ENCODE results near the gene GABRD.
"Not testable (repeated sequence)": the region's sequence is repeated elsewhere in the genome, so short reads cannot be mapped to it uniquely, and the experiment has no call there.

GABRD gene

GRCh38 chr1:1976031-1976430 is 43.1 kb upstream of the GABRD start:
- Histone ChIP-seq H3K27me3 (ENCODE audit: insufficient read depth, low read length, poor library complexity) (no peaks in the 10 kb centered on the region), H3K27ac (ENCODE audit: low read length) (no peak overlapping the region), H3K4me2 (ENCODE audit: insufficient read depth, low read length) (no peak overlapping the region), H3K79me2 (ENCODE audit: insufficient read depth, low read length) (no peaks in the 10 kb centered on the region), H3K4me1 (ENCODE audit: insufficient read depth, low read length) (no peaks in the 10 kb centered on the region), H4K20me1 (ENCODE audit: insufficient read depth, low read length) (no peaks in the 10 kb centered on the region; the same call in 1 of the 2 replicates), H2AFZ (ENCODE audit: low read depth, low read length) (no peak overlapping the region), H3K36me3 (ENCODE audit: insufficient read depth, low read length) (no peaks in the 10 kb centered on the region), H3K9ac (ENCODE audit: low read depth, low read length) (no peak overlapping the region), H3K9me3 (ENCODE audit: insufficient read depth, low read length, severe bottlenecking) (peaks cover 14% of the 10 kb centered on the region), H3K4me3 (ENCODE audit: low read depth in 1 of 2, low read length in 2 of 2) (no peak overlapping the region)
- ATAC-seq (ENCODE audit: insufficient read depth, low read depth), result no peak
- no peak for DNase-seq
- no peak for TF ChIP-seq EZH2 (IDR thresholded peaks at IDR 0.05; ENCODE audit: borderline replicate concordance, low read depth, low read length, severe bottlenecking)
- no peak for TF ChIP-seq CTCF (IDR thresholded peaks at IDR 0.05; ENCODE audit: borderline replicate concordance, extremely low read depth, low read length, poor library complexity, severe bottlenecking)

GRCh38 chr1:1978108-1978507 is 41.0 kb upstream of the GABRD start:
- Histone ChIP-seq H2AFZ (ENCODE audit: low read depth, low read length) (no peak overlapping the region), H3K79me2 (ENCODE audit: insufficient read depth, low read length) (no peaks in the 10 kb centered on the region), H3K4me1 (ENCODE audit: insufficient read depth, low read length) (no peaks in the 10 kb centered on the region), H3K9me3 (ENCODE audit: insufficient read depth, low read length, severe bottlenecking) (peaks cover 14% of the 10 kb centered on the region), H3K4me2 (ENCODE audit: insufficient read depth, low read length) (no peak overlapping the region), H3K4me3 (ENCODE audit: low read depth in 1 of 2, low read length in 2 of 2) (no peak overlapping the region), H3K27ac (ENCODE audit: low read length) (no peak overlapping the region), H3K36me3 (ENCODE audit: insufficient read depth, low read length) (no peaks in the 10 kb centered on the region), H4K20me1 (ENCODE audit: insufficient read depth, low read length) (no peaks in the 10 kb centered on the region; the same call in 1 of the 2 replicates), H3K9ac (ENCODE audit: low read depth, low read length) (no peak overlapping the region), H3K27me3 (ENCODE audit: insufficient read depth, low read length, poor library complexity) (no peaks in the 10 kb centered on the region)
- TF ChIP-seq EZH2 (IDR thresholded peaks at IDR 0.05; ENCODE audit: borderline replicate concordance, low read depth, low read length, severe bottlenecking) (no peak), CTCF (IDR thresholded peaks at IDR 0.05; ENCODE audit: borderline replicate concordance, extremely low read depth, low read length, poor library complexity, severe bottlenecking) (no peak)
- DNase-seq (no peak), ATAC-seq (ENCODE audit: insufficient read depth, low read depth) (no peak)

- not testable (repeated sequence) for H2AFZ ChIP-seq (ENCODE audit: low read depth, low read length); H3K4me1 ChIP-seq (ENCODE audit: insufficient read depth, low read length); H3K27me3 ChIP-seq (ENCODE audit: insufficient read depth, low read length, poor library complexity); H3K79me2 ChIP-seq (ENCODE audit: insufficient read depth, low read length); H3K9ac ChIP-seq (ENCODE audit: low read depth, low read length); H4K20me1 ChIP-seq (ENCODE audit: insufficient read depth, low read length); H3K4me2 ChIP-seq (ENCODE audit: insufficient read depth, low read length); H3K4me3 ChIP-seq (ENCODE audit: low read depth in 1 of 2, low read length in 2 of 2); H3K27ac ChIP-seq (ENCODE audit: low read length); DNase-seq; H3K36me3 ChIP-seq (ENCODE audit: insufficient read depth, low read length); ATAC-seq (ENCODE audit: insufficient read depth, low read depth)
- H3K9me3 ChIP-seq (ENCODE audit: insufficient read depth, low read length, severe bottlenecking), result peaks cover 14% of the 10 kb centered on the region
Measured at GRCh38 chr1:1978690-1979481, 40.3 kb upstream of the GABRD start.

- Histone ChIP-seq H3K4me3 (ENCODE audit: low read depth in 1 of 2, low read length in 2 of 2) (no peak overlapping the region), H3K4me1 (ENCODE audit: insufficient read depth, low read length) (no peaks in the 10 kb centered on the region), H3K9ac (ENCODE audit: low read depth, low read length) (no peak overlapping the region), H4K20me1 (ENCODE audit: insufficient read depth, low read length) (no peaks in the 10 kb centered on the region), H3K4me2 (ENCODE audit: insufficient read depth, low read length) (no peak overlapping the region), H3K36me3 (ENCODE audit: insufficient read depth, low read length) (no peaks in the 10 kb centered on the region), H3K9me3 (ENCODE audit: insufficient read depth, low read length, severe bottlenecking) (peaks cover 14% of the 10 kb centered on the region), H2AFZ (ENCODE audit: low read depth, low read length) (no peak overlapping the region), H3K79me2 (ENCODE audit: insufficient read depth, low read length) (no peaks in the 10 kb centered on the region), H3K27ac (ENCODE audit: low read length) (no peak overlapping the region), H3K27me3 (ENCODE audit: insufficient read depth, low read length, poor library complexity) (no peaks in the 10 kb centered on the region)
- TF ChIP-seq EZH2 (IDR thresholded peaks at IDR 0.05; ENCODE audit: borderline replicate concordance, low read depth, low read length, severe bottlenecking) (no peak), CTCF (IDR thresholded peaks at IDR 0.05; ENCODE audit: borderline replicate concordance, extremely low read depth, low read length, poor library complexity, severe bottlenecking) (no peak)
- ATAC-seq (ENCODE audit: insufficient read depth, low read depth), result no peak
- no peak for DNase-seq
Measured at GRCh38 chr1:1979482-1980165, 39.5 kb upstream of the GABRD start.
